Mesenchymal stem cell (in vitro differentiated cells and primary cell): ENCODE data around the gene CPZ.
A peak's percentile ranks its signal among the peaks of the same experiment; 100 is the strongest.

Experiments used
- DNase-seq: peaks from one replicate; pipeline ENCODE4 v3.0.0-alpha.2; 2013
- H2AFZ ChIP-seq: one replicate; pipeline ENCODE4 v1.6.1; 2013; ENCODE audit warnings: low read depth, mild to moderate bottlenecking, control low read depth, inconsistent platforms, low read length, moderate library complexity
- H2AK5ac ChIP-seq: 2 replicates; pipeline ENCODE4 v1.6.1; 2013; ENCODE audit warnings: low read length, moderate library complexity, mild to moderate bottlenecking, inconsistent platforms; ENCODE audit not compliant: severe bottlenecking
- H2BK120ac ChIP-seq: one replicate; pipeline ENCODE4 v1.6.1; 2013; ENCODE audit warnings: low read depth, mild to moderate bottlenecking, inconsistent platforms, low read length, moderate library complexity
- H2BK12ac ChIP-seq, 2 experiments: one replicate each; pipeline ENCODE4 v1.6.1; 2013; ENCODE audit warnings: inconsistent platforms in 2 of 2, low read length in 2 of 2, mild to moderate bottlenecking in 2 of 2, moderate library complexity in 2 of 2, control low read depth in 1 of 2
- H2BK15ac ChIP-seq: one replicate; pipeline ENCODE4 v1.6.1; 2013; ENCODE audit warnings: mild to moderate bottlenecking, low read depth, inconsistent platforms; ENCODE audit not compliant: poor library complexity, severe bottlenecking
- H2BK5ac ChIP-seq: 2 replicates; pipeline ENCODE4 v1.6.1; 2013; ENCODE audit warnings: low read depth, mild to moderate bottlenecking, low read length, control low read depth, inconsistent platforms; ENCODE audit not compliant: poor library complexity, severe bottlenecking
- H3K14ac ChIP-seq, 2 experiments: one replicate each; pipeline ENCODE4 v1.6.1; 2013; ENCODE audit warnings: inconsistent platforms in 2 of 2, low read length in 2 of 2, control low read depth in 1 of 2, mild to moderate bottlenecking in 1 of 2, moderate library complexity in 1 of 2
- H3K18ac ChIP-seq, 2 experiments: one replicate each; pipeline ENCODE4 v1.6.1; 2013; ENCODE audit warnings: inconsistent platforms in 2 of 2, low read length in 2 of 2, control low read depth in 1 of 2, low read depth in 1 of 2, mild to moderate bottlenecking in 1 of 2
- H3K23ac ChIP-seq, 2 experiments: one replicate each; pipeline ENCODE4 v1.6.1; 2013; ENCODE audit warnings: inconsistent platforms in 2 of 2, low read length in 2 of 2, mild to moderate bottlenecking in 2 of 2, moderate library complexity in 2 of 2, control low read depth in 1 of 2
- H3K27ac ChIP-seq: 2 replicates; pipeline ENCODE4 v1.5.1; 2013; ENCODE audit warnings: mild to moderate bottlenecking, moderate library complexity, low read length, control low read depth, inconsistent platforms; ENCODE audit not compliant: poor library complexity, severe bottlenecking
- H3K27me3 ChIP-seq, 2 experiments: 2 replicates each; pipeline versions ENCODE4 v1.6.1 to v1.7.0; 2013; ENCODE audit warnings: low read length in 2 of 2, mild to moderate bottlenecking in 2 of 2, moderate library complexity in 2 of 2, control low read depth in 1 of 2, inconsistent platforms in 1 of 2; ENCODE audit not compliant: control insufficient read depth in 1 of 2, insufficient read depth in 1 of 2
- H3K36me3 ChIP-seq, 2 experiments: 2 replicates each; pipeline versions ENCODE4 v1.6.1 to v1.7.0; 2013; ENCODE audit warnings: low read length in 2 of 2, control low read depth in 1 of 2, inconsistent platforms in 1 of 2, low read depth in 1 of 2, mild to moderate bottlenecking in 1 of 2; ENCODE audit not compliant: insufficient read depth in 2 of 2, control insufficient read depth in 1 of 2
- H3K4ac ChIP-seq, 2 experiments: one replicate each; pipeline ENCODE4 v1.6.1; 2013; ENCODE audit warnings: inconsistent platforms in 2 of 2, low read length in 2 of 2, mild to moderate bottlenecking in 2 of 2, moderate library complexity in 2 of 2, control low read depth in 1 of 2, low read depth in 1 of 2
- H3K4me1 ChIP-seq: 2 replicates; pipeline ENCODE4 v1.6.1; 2013; ENCODE audit warnings: low read depth, low read length, control low read depth; ENCODE audit not compliant: control insufficient read depth, insufficient read depth
- H3K4me2 ChIP-seq: 2 replicates; pipeline ENCODE4 v1.6.1; 2013; ENCODE audit warnings: low read length, mild to moderate bottlenecking, inconsistent platforms; ENCODE audit not compliant: poor library complexity, severe bottlenecking
- H3K4me3 ChIP-seq, 2 experiments: 2 replicates each; pipeline versions ENCODE4 v1.5.1 to v1.7.0; 2013; ENCODE audit warnings: low read length in 2 of 2, mild to moderate bottlenecking in 2 of 2, control low read depth in 1 of 2, low read depth in 1 of 2; ENCODE audit not compliant: insufficient read depth in 1 of 2
- H3K79me1 ChIP-seq: replicated peaks from 2 replicates; pipeline ENCODE4 v1.6.1; 2013; ENCODE audit warnings: mild to moderate bottlenecking, control low read depth, low read length, inconsistent platforms; ENCODE audit not compliant: poor library complexity, severe bottlenecking
- H3K9ac ChIP-seq: 2 replicates; pipeline ENCODE4 v1.7.0; 2013; ENCODE audit warnings: mild to moderate bottlenecking, low read length, moderate library complexity
- H3K9me3 ChIP-seq: 2 replicates; pipeline ENCODE4 v1.7.0; 2013; ENCODE audit warnings: mild to moderate bottlenecking, low read length; ENCODE audit not compliant: control insufficient read depth
- H4K8ac ChIP-seq: one replicate; pipeline ENCODE4 v1.6.1; 2013; ENCODE audit warnings: inconsistent platforms, mild to moderate bottlenecking, low read length, moderate library complexity
- H4K91ac ChIP-seq: one replicate; pipeline ENCODE4 v1.6.1; 2013; ENCODE audit warnings: mild to moderate bottlenecking, low read length, inconsistent platforms
- WGBS: methylation state at CpG from one replicate; pipeline ENCODE4 v1.1.7; 2013; ENCODE audit warnings: mixed read lengths; 5-methylcytosine and 5-hydroxymethylcytosine counted together

CPZ gene

DNA sequence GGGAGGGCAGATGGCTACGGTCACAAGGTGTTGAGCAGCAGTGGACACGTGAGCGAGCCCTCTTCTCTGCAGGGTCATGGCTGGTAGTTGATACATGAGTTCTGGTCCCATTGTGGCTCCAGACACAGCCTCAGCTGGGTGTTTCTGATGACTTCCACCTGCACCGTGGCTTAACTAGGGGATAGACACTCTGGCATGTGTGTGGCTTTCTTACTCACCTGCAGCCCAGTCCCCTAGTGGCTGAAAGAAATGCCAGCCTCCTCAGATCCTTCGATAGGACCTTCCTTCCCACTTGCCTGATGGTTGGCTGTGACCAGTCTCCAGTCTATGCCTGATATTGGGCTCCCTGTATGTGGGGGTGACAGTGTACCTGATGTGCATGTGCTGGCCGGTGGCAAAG lies 7.4 kb upstream of the CPZ start:
- Histone ChIP-seq H2BK120ac (no peak overlapping the region), H2BK15ac (no peak overlapping the region), H4K8ac (no peak overlapping the region), H2BK12ac (no peak overlapping the region), H3K9me3 (no peaks in the 10 kb centered on the region), H4K91ac (no peak overlapping the region), H3K27ac (no peak overlapping the region), H3K79me1 (no peaks in the 10 kb centered on the region), H3K23ac (no peak overlapping the region), H2AFZ (no peak overlapping the region), H2BK5ac (no peak overlapping the region), H2AK5ac (no peak overlapping the region), H3K14ac (no peak overlapping the region), H3K4me2 (no peak overlapping the region), H3K4me1 (peaks cover 19% of the 10 kb centered on the region), H3K36me3 (no peaks in the 10 kb centered on the region), H3K27me3 (peaks cover 79 to 91% of the 10 kb centered on the region in 2 experiments), H3K9ac (no peak overlapping the region), H3K4ac (no peak overlapping the region), H3K18ac (no peak overlapping the region), H3K4me3 (no peak overlapping the region)
- WGBS, result 81% methylated on average over 6 of the region's 6 CpGs
- no peak for DNase-seq

DNA sequence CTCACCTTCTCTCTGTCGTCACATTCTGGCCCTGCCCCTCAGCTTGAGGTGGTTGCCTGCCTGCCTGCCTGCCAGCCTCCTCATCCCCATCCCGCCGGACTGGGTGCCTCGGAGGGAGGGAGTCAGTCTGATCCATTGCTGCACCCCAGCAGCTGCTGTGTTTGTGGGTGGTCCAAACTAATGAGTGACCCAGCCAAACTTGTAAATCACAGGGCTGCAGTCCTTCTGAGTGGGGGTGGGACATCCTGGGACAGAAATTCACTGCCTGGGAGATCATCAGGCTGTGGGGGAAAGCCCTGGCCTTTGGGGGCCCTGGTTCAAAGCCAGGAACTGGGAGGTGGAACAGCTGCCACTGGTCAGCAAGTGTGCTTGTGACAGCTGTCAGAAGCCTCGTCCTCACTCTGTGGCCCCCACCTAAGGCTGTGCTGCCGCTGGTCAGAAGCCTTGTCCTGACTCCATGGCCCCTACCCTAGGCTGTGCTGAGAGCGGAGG lies 6.8 kb upstream of the CPZ start:
- Histone ChIP-seq H3K14ac (no peak overlapping the region), H3K18ac (no peak overlapping the region), H4K8ac (no peak overlapping the region), H3K36me3 (no peaks in the 10 kb centered on the region), H4K91ac (no peak overlapping the region), H3K9ac (no peak overlapping the region), H3K27me3 (peaks cover 81 to 90% of the 10 kb centered on the region in 2 experiments), H2AFZ (no peak overlapping the region), H3K4ac (no peak overlapping the region), H2BK5ac (no peak overlapping the region), H2BK15ac (no peak overlapping the region), H2BK120ac (no peak overlapping the region), H3K4me3 (no peak overlapping the region), H3K4me2 (no peak overlapping the region), H3K23ac (no peak overlapping the region), H3K27ac (no peak overlapping the region), H3K4me1 (peaks cover 18% of the 10 kb centered on the region), H3K9me3 (no peaks in the 10 kb centered on the region), H2AK5ac (no peak overlapping the region), H3K79me1 (no peaks in the 10 kb centered on the region), H2BK12ac (no peak overlapping the region)
- 80% methylated on average over 7 of the region's 7 CpGs for WGBS
- DNase-seq, result no peak

GRCh38 chr4:8586246-8586645 lies 6.3 kb upstream of the CPZ start:
- Histone ChIP-seq H2BK120ac (no peak overlapping the region), H3K27ac (no peak overlapping the region), H3K18ac (no peak overlapping the region), H3K9ac (no peak overlapping the region), H3K27me3 (peaks cover 83 to 90% of the 10 kb centered on the region in 2 experiments), H3K4me1 (peaks cover 15% of the 10 kb centered on the region), H3K4me2 (no peak overlapping the region), H4K8ac (no peak overlapping the region), H2BK5ac (no peak overlapping the region), H3K79me1 (no peaks in the 10 kb centered on the region), H3K4ac (no peak overlapping the region), H3K4me3 (no peak overlapping the region), H3K14ac (no peak overlapping the region), H2AFZ (no peak overlapping the region), H3K9me3 (no peaks in the 10 kb centered on the region), H3K23ac (no peak overlapping the region), H4K91ac (no peak overlapping the region), H2BK15ac (no peak overlapping the region), H2AK5ac (no peak overlapping the region), H3K36me3 (no peaks in the 10 kb centered on the region), H2BK12ac (no peak overlapping the region)
- DNase-seq, result no peak
- 59% methylated on average over 4 of the region's 5 CpGs for WGBS

DNA sequence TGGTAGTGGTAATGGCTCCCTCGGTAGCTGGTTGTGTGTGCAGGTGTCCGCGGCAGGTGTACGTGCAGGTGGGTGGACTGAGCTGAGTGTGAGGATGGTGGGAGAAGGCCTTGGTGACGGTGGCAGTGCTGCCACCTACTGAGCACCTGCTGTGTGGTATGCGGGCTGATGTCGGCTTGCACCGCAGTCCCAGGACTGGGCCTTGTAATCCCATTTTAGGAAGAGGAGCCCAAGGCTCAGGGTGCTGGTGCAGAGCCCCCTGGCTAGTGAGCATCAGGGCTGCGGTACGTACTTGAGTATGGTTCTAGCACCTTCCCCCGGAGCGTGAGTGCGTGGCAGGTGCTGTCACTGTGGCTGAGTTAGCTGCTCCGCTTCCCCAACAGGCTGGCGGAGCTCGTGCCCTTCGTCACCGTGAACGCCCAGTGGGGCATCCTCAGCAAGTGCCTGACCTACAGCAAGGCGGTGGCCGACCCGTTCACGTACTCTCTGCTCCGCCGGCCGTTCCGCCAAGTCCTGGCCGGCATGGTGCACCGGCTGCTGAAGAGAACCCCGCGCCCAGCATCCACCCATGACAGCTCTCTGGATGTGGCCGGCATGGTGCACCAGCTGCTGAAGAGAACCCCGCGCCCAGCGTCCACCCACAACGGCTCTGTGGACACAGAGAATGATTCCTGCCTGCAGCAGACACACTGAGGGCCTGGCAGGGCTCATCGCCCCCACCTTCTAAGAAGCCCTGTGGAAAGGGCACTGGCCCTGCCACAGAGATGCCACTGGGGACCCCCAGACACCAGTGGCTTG lies 5.7 kb upstream of the CPZ start:
- H3K4me3 ChIP-seq, result no peak overlapping the region
- no peaks in the 10 kb centered on the region for H3K36me3 ChIP-seq
- H3K9ac ChIP-seq, result no peak overlapping the region
- no peaks in the 10 kb centered on the region for H3K79me1 ChIP-seq
- no peak overlapping the region for H2BK5ac ChIP-seq
- H3K14ac ChIP-seq, result no peak overlapping the region
- no peak overlapping the region for H4K91ac ChIP-seq
- H2AFZ ChIP-seq, result no peak overlapping the region
- no peak overlapping the region for H3K18ac ChIP-seq
- H4K8ac ChIP-seq, result no peak overlapping the region
- WGBS, result 82% methylated on average over 37 of the region's 37 CpGs
- peaks cover 16% of the 10 kb centered on the region for H3K4me1 ChIP-seq
- no peak overlapping the region for H2BK15ac ChIP-seq
- H2BK120ac ChIP-seq, result no peak overlapping the region
- H2AK5ac ChIP-seq, result no peak overlapping the region
- no peak for DNase-seq
- no peaks in the 10 kb centered on the region for H3K9me3 ChIP-seq
- H2BK12ac ChIP-seq, result no peak overlapping the region
- H3K23ac ChIP-seq, result peak overlapping the region in 1 of 2 experiments; percentile 46
- H3K4ac ChIP-seq, result no peak overlapping the region
- H3K27me3 ChIP-seq, result peaks cover 85 to 90% of the 10 kb centered on the region in 2 experiments
- no peak overlapping the region for H3K4me2 ChIP-seq
- no peak overlapping the region for H3K27ac ChIP-seq
